Stimulated activated CD8-positive, alpha-beta memory T cell treated with anti-CD3 and anti-CD28 coated beads, Interleukin-15, amount 100 ng/mL, for 48 hours (primary cell): Measurements from ENCODE around the gene GPC3.

ENCODE experiments used
- DNase-seq, 2 donors: peaks; one replicate each; pipeline ENCODE4 v3.0.0-alpha.2; 2020; ENCODE audit warnings: low read depth in 2 of 2

Gene GPC3

GRCh38 chrX:133884430-133885394 is 100.7 kb downstream of the GPC3 start:
- DNase-seq, result no peak

DNA sequence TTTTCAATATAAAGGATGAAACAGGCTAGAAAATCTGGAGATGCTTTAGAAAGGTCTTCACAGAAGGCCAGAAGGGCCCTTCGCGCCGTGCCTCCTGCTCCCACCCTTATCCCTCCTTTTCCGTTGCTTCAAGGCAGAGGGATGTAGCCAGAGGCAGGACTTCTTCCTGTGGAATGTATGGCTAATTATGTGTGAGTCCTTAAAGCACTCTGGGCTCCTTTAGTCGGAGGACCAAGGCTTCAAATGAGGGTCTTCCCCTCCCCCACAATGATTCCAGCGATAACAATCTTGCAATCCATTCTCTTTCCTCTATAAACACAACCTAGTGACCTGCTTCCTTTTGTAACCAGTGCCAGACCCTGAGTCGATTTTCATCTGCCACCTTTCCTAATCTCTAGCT is 103.5 kb downstream of the GPC3 start:
- no peak for DNase-seq

DNA sequence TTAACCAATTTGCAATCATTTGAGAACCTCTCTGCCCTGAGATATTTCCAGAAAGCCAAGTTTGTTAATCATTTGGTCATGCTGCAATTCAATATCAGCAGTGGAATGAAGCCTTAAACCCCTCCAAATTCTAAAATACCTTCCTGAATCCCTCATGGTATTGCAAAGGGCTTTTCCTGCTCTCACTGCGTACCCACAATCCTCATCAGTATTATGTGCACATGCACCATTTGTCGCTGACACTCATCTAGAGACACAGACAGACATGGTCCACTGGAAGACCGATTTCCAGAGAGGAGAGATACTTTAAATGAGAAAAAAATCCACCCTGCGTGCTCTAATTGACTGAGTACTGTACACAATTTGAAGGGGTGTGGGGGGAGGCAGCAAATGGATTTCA is 104.4 kb downstream of the GPC3 start:
- no peak for DNase-seq

GRCh38 chrX:133880032-133880443 is 105.4 kb downstream of the GPC3 start:
- no peak for DNase-seq

- DNase-seq, result no peak
Observed at GRCh38 chrX:133878710-133879109, 106.7 kb downstream of the GPC3 start.

DNA sequence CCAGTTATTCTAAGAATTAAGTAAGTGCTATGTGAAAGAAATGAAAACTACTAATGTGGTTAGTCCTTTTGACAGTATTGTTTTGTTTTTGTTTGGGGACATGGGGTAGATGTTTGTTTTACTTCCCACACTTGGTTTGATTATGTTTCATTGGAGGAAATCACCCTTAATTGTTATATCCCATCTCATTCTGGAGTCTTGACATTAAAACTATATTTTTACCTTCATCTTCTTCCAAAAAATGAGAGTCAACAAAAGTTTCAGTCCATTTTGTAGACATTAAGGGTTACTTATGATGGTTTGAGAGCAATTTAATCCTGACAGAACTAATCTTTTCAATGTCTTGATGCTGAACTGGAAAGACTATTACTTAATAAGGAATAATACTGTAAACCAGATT is 108.7 kb downstream of the GPC3 start:
- DNase-seq, result no peak

- no peak for DNase-seq
Observed at GRCh38 chrX:133869270-133869669, 116.1 kb downstream of the GPC3 start.

GRCh38 chrX:133868682-133869081 is 116.7 kb downstream of the GPC3 start:
- no peak for DNase-seq

DNA sequence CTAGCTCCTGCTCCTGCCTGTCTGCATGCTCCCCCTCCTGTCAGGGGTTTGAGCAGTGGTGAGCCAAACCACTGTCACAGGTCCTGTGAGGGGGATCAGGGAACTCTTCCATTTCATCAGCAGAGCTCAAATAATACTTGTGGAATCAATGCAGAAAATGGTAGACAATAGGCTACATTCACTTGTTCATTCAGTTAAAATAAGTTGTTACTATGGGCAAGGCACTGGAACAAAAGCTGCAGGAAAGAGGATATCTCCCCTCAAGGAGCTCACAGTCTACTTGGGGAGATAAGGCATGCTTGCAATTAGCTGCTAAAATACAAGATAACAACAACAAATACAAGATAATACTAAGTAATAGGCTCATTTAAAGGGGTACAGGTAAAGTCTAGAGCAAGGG is 117.1 kb downstream of the GPC3 start:
- no peak for DNase-seq

DNA sequence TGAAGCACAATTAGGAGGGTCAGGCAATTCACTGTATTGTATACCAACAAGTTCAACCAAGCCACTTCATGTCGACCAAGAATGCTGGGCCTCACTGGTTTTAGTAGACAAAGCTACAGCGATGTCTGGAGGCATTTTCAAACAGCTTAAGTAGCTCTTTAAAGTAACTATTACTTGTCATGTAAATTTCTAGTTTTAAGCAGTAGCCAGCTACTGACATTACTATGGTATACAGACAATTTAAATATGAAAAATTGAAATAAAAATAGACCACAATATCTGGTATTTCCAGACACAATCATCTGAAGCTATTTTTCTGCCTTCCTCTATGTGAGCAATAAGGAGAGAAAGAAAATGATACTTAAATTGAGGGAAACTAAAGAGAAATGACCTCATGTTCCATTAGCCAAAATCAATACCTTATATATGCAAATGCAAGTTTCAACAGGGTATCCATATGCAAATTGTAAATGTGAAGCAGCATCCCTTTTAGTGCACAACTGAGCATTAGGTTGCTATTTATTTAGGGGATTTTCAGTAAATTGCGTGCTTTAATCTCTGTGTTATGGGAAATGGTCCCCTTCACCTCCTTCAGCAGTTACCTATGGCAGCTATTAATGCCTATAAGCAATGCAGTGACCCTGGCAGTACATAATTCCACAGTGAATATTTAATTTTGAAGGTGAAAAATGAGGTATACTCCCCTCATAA is 119.5 kb downstream of the GPC3 start:
- DNase-seq, result no peak

DNA sequence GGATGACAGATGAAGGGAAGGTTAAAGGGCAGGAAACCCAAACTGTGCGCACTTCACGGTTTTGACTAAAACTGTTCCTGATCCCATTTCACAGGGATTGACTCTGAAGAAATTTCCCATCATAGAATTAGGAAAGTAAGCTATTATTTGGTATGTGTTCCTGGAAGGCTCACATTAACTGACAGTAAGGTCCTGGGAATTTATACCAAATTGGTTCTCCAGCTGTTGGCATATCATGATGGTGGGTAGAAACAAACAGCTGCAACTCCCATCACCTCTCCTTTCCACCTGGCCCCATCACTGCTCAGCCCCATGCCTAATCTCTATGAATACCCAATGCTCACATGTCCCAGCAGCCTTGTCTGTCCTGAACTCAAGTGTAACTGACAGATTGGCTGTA is 121.2 kb downstream of the GPC3 start:
- no peak for DNase-seq

DNA sequence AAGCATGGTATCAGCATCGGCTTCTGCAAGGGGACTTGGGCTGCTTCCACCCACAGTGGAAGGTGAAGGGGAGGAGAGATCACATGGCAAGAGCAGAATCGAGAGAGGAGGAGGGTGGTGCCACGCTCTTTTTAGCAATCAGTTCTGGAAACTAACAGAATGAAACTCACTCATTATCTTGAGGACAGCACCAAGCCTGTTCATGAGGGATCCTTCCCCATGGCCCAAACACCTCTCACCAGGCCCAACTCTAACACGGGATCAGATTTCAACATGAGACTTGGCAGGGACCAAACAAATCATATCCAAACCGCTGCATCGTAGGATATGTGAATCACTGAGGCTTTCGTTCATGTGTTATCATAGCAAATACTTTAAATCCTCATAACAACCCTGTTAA is 125.5 kb downstream of the GPC3 start:
- no peak for DNase-seq

- no peak for DNase-seq
Observed at GRCh38 chrX:133859336-133859735, 126.1 kb downstream of the GPC3 start.

GRCh38 chrX:133857640-133858269 is 127.6 kb downstream of the GPC3 start:
- DNase-seq, result no peak

DNA sequence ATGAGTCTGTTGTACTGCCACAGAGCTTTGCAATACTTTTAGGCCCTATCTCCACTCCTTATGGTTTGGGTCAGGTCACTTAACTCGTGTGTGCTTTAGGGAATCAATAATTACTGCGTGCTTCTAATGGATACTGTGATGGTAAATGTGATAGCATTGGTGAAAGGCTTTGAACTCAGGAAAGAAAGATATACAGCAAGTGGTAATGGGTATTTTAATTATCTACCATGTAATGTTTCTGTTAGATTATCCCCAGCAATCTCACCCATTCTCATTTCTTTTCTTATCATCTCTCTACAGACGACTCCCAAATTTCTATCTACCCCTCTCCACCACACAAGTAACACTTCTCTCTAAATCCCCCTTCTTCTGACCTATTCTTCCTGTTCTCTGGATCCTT is 128.6 kb downstream of the GPC3 start:
- DNase-seq, result no peak

- no peak for DNase-seq
Observed at GRCh38 chrX:133854290-133854689, 131.1 kb downstream of the GPC3 start.

- DNase-seq, result no peak
Observed at GRCh38 chrX:133852837-133853356, 132.5 kb downstream of the GPC3 start.

GRCh38 chrX:133852401-133852800 is 133.0 kb downstream of the GPC3 start:
- DNase-seq, result no peak

- no peak for DNase-seq
Observed at GRCh38 chrX:133850399-133850798, 135.0 kb downstream of the GPC3 start.

- DNase-seq, result no peak
Observed at GRCh38 chrX:133849676-133850075, 135.7 kb downstream of the GPC3 start.

DNA sequence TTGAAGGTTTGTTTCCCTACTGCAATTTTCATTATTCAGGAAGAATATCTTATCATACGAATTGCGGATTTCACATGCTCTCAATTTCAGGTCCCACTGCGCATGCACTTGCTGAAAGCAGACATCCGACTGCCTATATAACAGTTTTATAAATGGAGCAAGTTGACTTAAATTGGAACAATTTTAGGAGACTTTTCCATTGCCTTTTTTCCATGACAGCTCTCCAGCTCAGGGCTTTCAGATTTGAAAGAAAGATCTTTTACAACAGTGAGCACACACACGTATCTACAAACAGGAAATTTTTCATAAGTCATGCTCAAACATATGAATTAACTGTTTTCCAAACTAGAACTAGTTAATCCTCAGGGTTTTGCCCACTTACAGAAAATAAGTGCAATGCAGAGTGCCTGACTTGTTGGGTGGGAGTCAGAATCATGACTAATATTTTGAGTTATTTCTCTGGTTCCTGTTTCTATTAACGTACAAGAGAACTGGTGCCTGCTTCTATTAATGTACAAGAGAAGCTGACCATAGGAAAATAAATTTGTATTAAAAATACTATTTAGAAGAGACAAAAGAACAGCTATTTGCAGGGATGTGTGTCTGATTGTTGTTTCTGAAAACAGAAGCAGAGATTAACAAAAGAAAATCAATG is 137.9 kb downstream of the GPC3 start:
- DNase-seq, result no peak

GRCh38 chrX:133846311-133846710 is 139.1 kb downstream of the GPC3 start:
- no peak for DNase-seq
